ENCODE data around the gene PRUNE2.

The PRUNE2 gene

GRCh38 chr9:76737154-76737902, 168.6 kb downstream of the PRUNE2 start:
- DNase-seq (ENCODE audit: low read depth) = no peak

- no peak for DNase-seq (ENCODE audit: low read depth)
These were observed 171.2 kb downstream of the PRUNE2 start for GRCh38 chr9:76734716-76735115.

GRCh38 chr9:76733096-76733495, 172.8 kb downstream of the PRUNE2 start:
- no peak for DNase-seq (ENCODE audit: low read depth)

GRCh38 chr9:76732341-76732958, 173.5 kb downstream of the PRUNE2 start:
- DNase-seq (ENCODE audit: low read depth) = no peak

- DNase-seq (ENCODE audit: low read depth) = no peak
These were observed 175.1 kb downstream of the PRUNE2 start for GRCh38 chr9:76730801-76731200.

GRCh38 chr9:76729980-76730737, 175.8 kb downstream of the PRUNE2 start:
- DNase-seq (ENCODE audit: low read depth) = no peak

- DNase-seq (ENCODE audit: low read depth) = no peak
These were observed 176.8 kb downstream of the PRUNE2 start for GRCh38 chr9:76729116-76729515.

GRCh38 chr9:76725885-76726284, 180.0 kb downstream of the PRUNE2 start:
- no peak for DNase-seq (ENCODE audit: low read depth)

GRCh38 chr9:76725011-76725546, 180.8 kb downstream of the PRUNE2 start:
- no peak for DNase-seq (ENCODE audit: low read depth)

- DNase-seq (ENCODE audit: low read depth) = no peak
These were observed 185.7 kb downstream of the PRUNE2 start for GRCh38 chr9:76720245-76720644.

GRCh38 chr9:76718166-76718565, 187.7 kb downstream of the PRUNE2 start:
- no peak for DNase-seq (ENCODE audit: low read depth)

- no peak for DNase-seq (ENCODE audit: low read depth)
These were observed 188.3 kb downstream of the PRUNE2 start for GRCh38 chr9:76717613-76718012.

- no peak for DNase-seq (ENCODE audit: low read depth)
These were observed 188.7 kb downstream of the PRUNE2 start for GRCh38 chr9:76717176-76717575.

- DNase-seq (ENCODE audit: low read depth) = no peak
These were observed 189.7 kb downstream of the PRUNE2 start for GRCh38 chr9:76716085-76716672.

- DNase-seq (ENCODE audit: low read depth) = no peak
These were observed 192.5 kb downstream of the PRUNE2 start for GRCh38 chr9:76713381-76713780.

GRCh38 chr9:76709020-76709419, 196.9 kb downstream of the PRUNE2 start:
- no peak for DNase-seq (ENCODE audit: low read depth)

GRCh38 chr9:76707510-76707909, 198.4 kb downstream of the PRUNE2 start:
- no peak for DNase-seq (ENCODE audit: low read depth)

GRCh38 chr9:76704593-76705204, 201.2 kb downstream of the PRUNE2 start:
- DNase-seq (ENCODE audit: low read depth) = no peak

GRCh38 chr9:76703270-76703669, 202.6 kb downstream of the PRUNE2 start:
- DNase-seq (ENCODE audit: low read depth) = no peak

- no peak for DNase-seq (ENCODE audit: low read depth)
These were observed 204.4 kb downstream of the PRUNE2 start for GRCh38 chr9:76701441-76702039.

GRCh38 chr9:76700916-76701315, 205.0 kb downstream of the PRUNE2 start:
- no peak for DNase-seq (ENCODE audit: low read depth)

- DNase-seq (ENCODE audit: low read depth) = no peak
These were observed 205.9 kb downstream of the PRUNE2 start for GRCh38 chr9:76699971-76700370.
